Epithelial cell of esophagus (primary cell): Measurements from ENCODE around the gene GATAD2B.

Experiments used
- DNase-seq: peaks from one replicate; pipeline ENCODE4 v3.0.0; 2010; ENCODE audit warnings: low read depth
- H3K4me3 ChIP-seq: 2 replicates; pipeline ENCODE4 v1.5.1; 2011; ENCODE audit warnings: mild to moderate bottlenecking, low read length, control low read depth
- CTCF ChIP-seq: IDR thresholded peaks from 2 replicates; pipeline ENCODE4 v1.5.1; 2011; ENCODE audit warnings: low read depth, mild to moderate bottlenecking, low read length, control low read depth, inconsistent platforms; ENCODE audit not compliant: insufficient read depth; ENCODE audit errors: missing control alignments

The GATAD2B gene

GRCh38 chr1:153866045-153866850 lies 56.5 kb downstream of the GATAD2B start:
- H3K4me3 ChIP-seq, result no peak overlapping the region
- no peak for TF ChIP-seq CTCF
- DNase-seq, result no peak

- H3K4me3 ChIP-seq, result no peak overlapping the region
- no peak for DNase-seq
- TF ChIP-seq CTCF, result no peak
Observed at GRCh38 chr1:153860285-153860684, 62.5 kb downstream of the GATAD2B start.

- no peak for TF ChIP-seq CTCF
- no peak for DNase-seq
- no peak overlapping the region for H3K4me3 ChIP-seq
Observed at GRCh38 chr1:153857505-153857904, 65.3 kb downstream of the GATAD2B start.

GRCh38 chr1:153856763-153857162 lies 66.0 kb downstream of the GATAD2B start:
- no peak for TF ChIP-seq CTCF
- no peak for DNase-seq
- no peak overlapping the region for H3K4me3 ChIP-seq

GRCh38 chr1:153852170-153852569 lies 70.6 kb downstream of the GATAD2B start:
- DNase-seq, result no peak
- no peak overlapping the region for H3K4me3 ChIP-seq
- TF ChIP-seq CTCF, result no peak

- H3K4me3 ChIP-seq, result no peak overlapping the region
- no peak for TF ChIP-seq CTCF
- no peak for DNase-seq
Observed at GRCh38 chr1:153849487-153850185, 73.1 kb downstream of the GATAD2B start.
